Subcutaneous adipose tissue (tissue), 4 donors: Measurements from ENCODE around the gene ICA1L. TPM values are rescaled to one million over a fixed set of nuclear protein-coding genes. Genes with fewer than 3 reads are reported as not detected.

Experiments used
- CTCF ChIP-seq: fragments of 450-650 bp; IDR thresholded peaks from one replicate; pipeline ENCODE4 v1.5.1; 2016; ENCODE audit warnings: low read depth, mild to moderate bottlenecking, control low read depth, antibody characterized with exemption, moderate library complexity
- total RNA-seq, 4 donors: library from RNA; depleted of rRNA; stranded (reverse); fragments of >200 nt; gene quantifications; one replicate each; pipeline ENCODE4 v1.1.0, GENCODE V29; 2016

Gene ICA1L
- total RNA-seq, 4 donors from 2014 or later, result 8.0 to 16.7 (median 11.6) TPM

DNA sequence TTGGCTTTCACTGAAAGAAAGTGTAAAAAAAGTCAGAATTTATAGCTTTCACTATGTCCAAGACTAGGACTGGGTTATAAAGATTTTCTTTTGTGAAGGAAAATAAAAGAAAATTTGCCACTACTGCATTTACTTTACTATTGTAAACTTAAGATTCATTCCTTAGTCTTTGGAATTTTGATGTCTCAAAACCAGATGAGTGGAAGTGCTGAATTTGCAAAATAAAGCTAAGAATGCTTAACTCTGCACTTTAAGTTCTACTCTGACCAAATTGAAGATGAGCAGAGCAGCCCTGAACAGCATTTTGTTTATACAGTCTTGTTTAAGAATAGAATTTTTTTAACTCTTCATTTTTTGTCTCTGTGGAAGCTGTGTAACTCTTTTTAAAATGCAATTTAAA lies 102.4 kb downstream of the ICA1L start:
- no peak for TF ChIP-seq CTCF

DNA sequence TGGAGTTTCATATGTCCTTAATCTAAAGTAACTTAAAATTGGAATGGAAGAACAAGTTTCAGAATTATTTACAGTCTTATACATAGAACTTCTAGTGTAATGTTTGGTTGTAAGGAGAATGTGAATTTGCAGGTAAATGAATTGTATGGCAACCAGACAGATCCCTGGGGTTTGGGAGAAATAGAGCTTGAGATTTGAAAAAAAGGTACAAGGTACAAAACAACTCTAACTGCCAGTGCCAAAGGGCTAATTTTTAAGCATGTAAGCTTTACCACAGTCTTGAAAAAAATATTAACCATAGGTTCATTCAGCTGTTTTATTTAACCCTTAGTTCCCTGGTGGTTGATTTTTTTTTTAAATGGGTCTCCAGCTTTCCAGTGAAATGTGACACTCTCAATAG lies 103.3 kb downstream of the ICA1L start:
- TF ChIP-seq CTCF, result no peak

- TF ChIP-seq CTCF, result no peak
Measured at GRCh38 chr2:202765436-202765835, 106.1 kb downstream of the ICA1L start.

DNA sequence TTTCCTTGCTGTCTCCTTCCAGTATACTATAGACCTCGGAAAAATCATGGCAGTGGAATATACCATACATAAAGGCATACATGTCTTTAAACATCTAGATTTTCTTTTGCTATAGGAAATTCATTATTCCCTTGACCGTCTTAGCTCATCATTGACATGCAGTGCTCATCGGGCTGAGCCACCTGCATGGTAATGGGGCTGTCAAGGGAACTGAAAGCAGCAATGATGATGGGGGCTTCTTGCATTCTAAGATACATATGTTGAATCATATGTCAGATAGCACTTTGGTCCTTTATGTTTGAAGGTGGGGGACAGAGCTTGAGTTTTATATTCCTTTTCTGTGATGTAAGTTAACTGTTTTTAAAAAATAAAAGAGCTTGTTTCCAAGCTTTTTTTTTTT lies 106.6 kb downstream of the ICA1L start:
- TF ChIP-seq CTCF, result no peak

- TF ChIP-seq CTCF, result no peak
Measured at GRCh38 chr2:202763916-202764315, 107.7 kb downstream of the ICA1L start.

- no peak for TF ChIP-seq CTCF
Measured at GRCh38 chr2:202762556-202762955, 109.0 kb downstream of the ICA1L start.

- no peak for TF ChIP-seq CTCF
Measured at GRCh38 chr2:202760848-202761247, 110.7 kb downstream of the ICA1L start.

DNA sequence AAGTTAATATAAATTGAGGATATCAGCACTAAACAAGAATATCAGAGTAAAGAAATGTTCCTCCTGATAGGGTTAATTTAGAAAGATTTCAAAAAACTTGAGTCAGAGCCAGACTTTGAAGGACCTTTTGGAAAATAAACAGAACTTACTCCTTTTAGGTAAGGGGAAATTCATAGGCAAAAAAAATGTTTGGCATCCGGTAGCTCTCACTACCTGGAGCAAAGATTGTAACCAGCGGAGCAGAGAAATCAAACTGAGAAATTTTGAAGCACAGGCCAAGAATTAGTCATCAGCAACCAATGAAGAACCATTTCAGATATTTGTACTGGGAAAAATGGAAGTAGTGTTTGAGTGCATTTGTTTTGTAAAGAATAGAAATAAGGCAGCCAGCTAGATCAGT lies 113.0 kb downstream of the ICA1L start:
- no peak for TF ChIP-seq CTCF
